GM21717 (cell line): ENCODE measurements around the gene SULT1C3.

ENCODE experiments used
- ATAC-seq: cut with Tn5 transposase; IDR thresholded peaks from one replicate; pipeline ENCODE4 v1.9.1; 2021; ENCODE audit warnings: mild to moderate bottlenecking, moderate library complexity; ENCODE audit not compliant: unreplicated experiment

The SULT1C3 gene

DNA sequence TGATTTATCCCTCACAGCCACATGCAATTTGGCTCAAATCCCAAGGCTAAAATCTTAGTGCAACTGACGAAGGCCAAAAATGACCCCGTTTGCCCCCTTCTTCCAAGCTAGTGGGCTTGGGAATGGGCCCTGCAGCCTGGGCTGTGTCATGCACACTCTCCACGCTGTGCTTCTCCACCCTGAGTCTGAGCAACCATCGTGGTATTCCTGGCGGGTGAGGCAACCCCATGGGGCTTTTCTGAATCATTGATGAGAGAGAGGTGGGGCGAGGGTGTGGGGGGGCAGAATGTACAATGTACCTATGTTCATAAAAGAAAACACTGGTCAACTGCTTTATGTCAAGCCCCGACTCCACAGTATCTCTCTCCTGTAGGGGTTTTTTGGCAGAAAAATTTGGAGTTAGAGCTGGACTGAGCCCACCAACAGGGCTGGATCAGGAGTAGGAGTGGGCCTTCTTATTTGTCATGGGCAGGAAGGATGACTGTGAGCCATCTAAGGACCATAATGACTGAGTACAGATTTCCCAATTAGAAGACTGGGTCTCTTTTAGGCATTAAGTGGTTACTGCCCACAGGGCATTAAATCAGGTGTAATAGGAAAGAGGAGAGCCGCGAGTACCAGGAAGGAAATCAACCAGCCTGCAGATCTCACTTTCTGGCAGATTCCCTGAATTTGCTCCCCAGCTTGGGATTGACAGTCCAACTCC is 57.8 kb downstream of the SULT1C3 start:
- no peak for ATAC-seq

DNA sequence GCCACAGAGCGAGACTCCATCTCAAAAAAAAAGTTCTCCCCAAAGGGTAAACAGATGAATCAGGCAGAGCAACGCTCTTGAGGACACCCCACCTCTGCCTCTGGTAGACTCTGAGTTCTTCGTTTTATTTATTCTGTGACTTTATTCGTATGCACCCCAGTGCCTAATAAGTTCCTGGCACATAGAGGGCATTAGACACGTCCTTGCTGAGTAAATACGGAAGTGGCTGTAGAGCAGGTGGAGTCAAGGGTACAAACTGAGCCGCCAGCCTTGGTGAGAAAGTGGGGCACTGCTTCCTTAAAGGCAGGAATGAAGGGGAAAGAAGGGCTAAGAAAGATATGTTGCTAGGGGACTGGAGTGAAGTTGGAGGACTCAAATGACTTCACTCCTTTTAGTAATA is 61.8 kb downstream of the SULT1C3 start:
- ATAC-seq = no peak

DNA sequence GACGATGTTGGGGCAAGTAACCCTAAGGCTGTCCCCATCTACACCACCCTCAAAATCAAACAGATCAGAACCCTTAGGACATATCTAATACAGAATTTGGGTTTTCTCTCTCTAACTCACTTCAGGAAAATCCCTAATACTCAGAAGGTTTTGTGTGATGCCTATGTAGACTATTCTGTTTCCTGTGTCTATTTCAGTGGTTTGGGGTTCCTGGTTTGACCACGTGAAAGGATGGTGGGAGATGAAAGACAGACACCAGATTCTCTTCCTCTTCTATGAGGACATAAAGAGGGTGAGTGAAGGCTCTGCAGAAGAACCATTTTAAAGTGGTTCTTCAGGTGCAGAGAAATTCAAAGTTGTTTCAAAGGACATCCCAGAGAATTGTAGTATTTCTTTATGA is 65.2 kb downstream of the SULT1C3 start:
- no peak for ATAC-seq

DNA sequence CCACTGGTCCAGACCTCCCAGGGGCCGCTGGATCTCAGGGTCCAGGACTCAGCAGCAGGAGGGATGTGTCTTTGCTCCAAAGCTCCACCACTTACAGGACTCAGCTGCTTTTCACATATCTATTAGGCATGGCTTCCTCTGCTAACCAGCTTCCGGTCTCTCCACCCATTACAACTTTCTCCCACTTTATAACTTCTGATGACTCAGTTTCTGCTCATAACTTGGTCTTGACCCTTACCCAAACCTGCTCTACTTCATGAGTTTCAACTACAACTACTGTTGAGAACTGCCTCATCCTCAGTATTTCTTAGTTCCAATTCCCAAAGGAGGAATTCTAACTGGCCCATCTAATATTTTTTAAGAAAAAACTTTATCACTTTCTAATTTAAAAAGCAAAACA is 66.1 kb downstream of the SULT1C3 start:
- ATAC-seq = no peak

DNA sequence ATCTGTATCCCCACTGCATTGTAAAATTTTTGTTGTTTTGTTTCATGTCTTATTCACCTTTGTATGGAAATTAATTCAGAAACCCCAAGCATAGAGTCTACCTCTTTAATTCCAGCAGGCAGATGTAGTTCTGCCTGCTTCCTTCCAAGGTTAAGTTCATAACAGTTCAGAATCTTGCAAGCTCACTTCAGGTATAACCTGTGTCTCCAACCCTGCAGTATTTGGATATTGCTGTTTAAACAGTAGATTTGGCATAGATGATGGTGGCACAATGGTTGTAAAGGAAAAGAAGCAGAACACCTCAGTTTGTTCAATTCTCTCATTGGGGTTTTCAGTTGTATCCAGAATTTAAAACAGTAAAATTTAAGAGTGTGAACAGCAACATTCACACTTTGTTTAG is 70.1 kb downstream of the SULT1C3 start:
- no peak for ATAC-seq
